ENCODE data around the gene CBX4.

- TF ChIP-seq POLR2A (IDR thresholded peaks at IDR 0.05) (no peak), CTCF (IDR thresholded peaks at IDR 0.05) (no peak)
Measured at GRCh38 chr17:79864147-79864546, 24.9 kb upstream of the CBX4 start.

Data from gastroesophageal sphincter (tissue), 3 donors.